Breast epithelium (tissue), 3 donors: ENCODE data around the gene AFAP1.

Source experiments
- CTCF ChIP-seq, 3 donors: fragments of 450-650 bp; IDR thresholded peaks; one replicate each; pipeline ENCODE4 v1.5.1; 2016 to 2017; ENCODE audit warnings: antibody characterized with exemption in 3 of 3, mild to moderate bottlenecking in 3 of 3, moderate library complexity in 3 of 3
- POLR2A ChIP-seq: fragments of 450-650 bp; IDR thresholded peaks from one replicate; pipeline ENCODE4 v1.6.1; 2016; ENCODE audit warnings: antibody characterized with exemption, mild to moderate bottlenecking, moderate library complexity
- POLR2AphosphoS5 ChIP-seq, 3 donors: sonication (generic); formaldehyde crosslinking; IDR thresholded peaks; one replicate each; pipeline ENCODE4 v1.6.1; 2017; ENCODE audit warnings: antibody characterized with exemption in 3 of 3

GRCh38 chr4:7782783-7783182 lies 156.9 kb downstream of the AFAP1 start:
- no peak for TF ChIP-seq POLR2AphosphoS5 (IDR thresholded peaks at IDR 0.05)
- TF ChIP-seq CTCF (IDR thresholded peaks at IDR 0.05): no peak
- no peak for TF ChIP-seq POLR2A
